ENCODE results near the gene SNN. TPM values are rescaled to one million over a fixed set of nuclear protein-coding genes. Genes with fewer than 3 reads are reported as not detected.
A peak's percentile ranks its signal among the peaks of the same experiment; 100 is the strongest.

The SNN gene
- total RNA-seq, 1 donor from 2014 or later, result 27.7 TPM

GRCh38 chr16:11633113-11633512 is 35.1 kb upstream of the SNN start:
- intact Hi-C loops (cut with DNase I), result no loop called here
- ATAC-seq (no peak), DNase-seq (ENCODE audit: missing footprints) (peak; percentile 22)

- ATAC-seq (no peak), DNase-seq (ENCODE audit: missing footprints) (no peak)
- intact Hi-C loops (cut with DNase I), result no loop called here
Observed at GRCh38 chr16:11634312-11634711, 33.9 kb upstream of the SNN start.

GRCh38 chr16:11635113-11635652 is 33.1 kb upstream of the SNN start:
- intact Hi-C loops (cut with DNase I), result loop anchor here (5.0 kb wide), 1 partner anchor 33 kb away; no protein-coding TSS in a partner anchor

GRCh38 chr16:11635679-11636171 is 32.5 kb upstream of the SNN start:
- no peak for DNase-seq (ENCODE audit: missing footprints)
- intact Hi-C loops (cut with DNase I), result loop anchor here (5.0 kb wide), 1 partner anchor 33 kb away; no protein-coding TSS in a partner anchor
- ATAC-seq, result no peak

More at GRCh38 chr16:11635113-11635652, 33.1 kb upstream of the SNN start:
- DNase-seq (ENCODE audit: missing footprints) (no peak), ATAC-seq (no peak)

- no peak for ATAC-seq
- peak; percentile 40 for DNase-seq (ENCODE audit: missing footprints)
- intact Hi-C loops (cut with DNase I), result loop anchor here (5.0 kb wide), 1 partner anchor 34 kb away; no protein-coding TSS in a partner anchor
Observed at GRCh38 chr16:11636172-11636721, 32.0 kb upstream of the SNN start.

GRCh38 chr16:11637320-11637719 is 30.9 kb upstream of the SNN start:
- intact Hi-C loops (cut with DNase I), result loop anchor here (5.0 kb wide), 1 partner anchor 35 kb away; no protein-coding TSS in a partner anchor
- DNase-seq (ENCODE audit: missing footprints) (peak; percentile 46), ATAC-seq (no peak)

- DNase-seq (ENCODE audit: missing footprints) (peak; percentile 20), ATAC-seq (no peak)
- intact Hi-C loops (cut with DNase I), result loop anchor here (5.0 kb wide), 1 partner anchor 36 kb away; no protein-coding TSS in a partner anchor
Observed at GRCh38 chr16:11638140-11638539, 30.1 kb upstream of the SNN start.

GRCh38 chr16:11639008-11639562 is 29.2 kb upstream of the SNN start:
- no peak for DNase-seq (ENCODE audit: missing footprints)
- intact Hi-C loops (cut with DNase I), result loop anchor here (5.0 kb wide), 1 partner anchor 37 kb away; no protein-coding TSS in a partner anchor
- no peak for ATAC-seq

GRCh38 chr16:11639925-11640899 is 28.0 kb upstream of the SNN start:
- ATAC-seq, result peak; percentile 96
- peak; percentile 89 for DNase-seq (ENCODE audit: missing footprints)
- intact Hi-C loops (cut with DNase I), result loop anchor here (1.0 to 5.0 kb wide), 5 partner anchors 38 to 233 kb away; partner anchors contain the start of gene LITAF

- ATAC-seq, result peak; percentile 39
- DNase-seq (ENCODE audit: missing footprints), result peak; percentile 71
Observed at GRCh38 chr16:11640987-11641817, 27.1 kb upstream of the SNN start.

GRCh38 chr16:11642765-11643116 is 25.5 kb upstream of the SNN start:
- intact Hi-C loops (cut with DNase I), result loop anchor here (5.0 kb wide), 1 partner anchor 55 kb away; the partner anchor contains the start of gene LITAF
- ATAC-seq, result no peak

More at GRCh38 chr16:11640987-11641817, 27.1 kb upstream of the SNN start:
- intact Hi-C loops (cut with DNase I), result loop anchor here (1.0 to 5.0 kb wide), 5 partner anchors 54 to 234 kb away; partner anchors contain the start of gene LITAF

GRCh38 chr16:11649276-11649675 is 19.0 kb upstream of the SNN start:
- intact Hi-C loops (cut with DNase I), result no loop called here
- DNase-seq (ENCODE audit: missing footprints) (peak; percentile 1), ATAC-seq (no peak)

More at GRCh38 chr16:11642765-11643116, 25.5 kb upstream of the SNN start:
- no peak for DNase-seq (ENCODE audit: missing footprints)

- ATAC-seq (no peak), DNase-seq (ENCODE audit: missing footprints) (peak; percentile 26)
- intact Hi-C loops (cut with DNase I), result no loop called here
Observed at GRCh38 chr16:11650641-11651591, 17.3 kb upstream of the SNN start.

GRCh38 chr16:11651796-11652195 is 16.5 kb upstream of the SNN start:
- DNase-seq (ENCODE audit: missing footprints), result peak; percentile 7
- no peak for ATAC-seq
- intact Hi-C loops (cut with DNase I), result no loop called here

- DNase-seq (ENCODE audit: missing footprints) (no peak), ATAC-seq (no peak)
- intact Hi-C loops (cut with DNase I), result no loop called here
Observed at GRCh38 chr16:11655655-11656054, 12.6 kb upstream of the SNN start.

- DNase-seq (ENCODE audit: missing footprints), result no peak
- intact Hi-C loops (cut with DNase I), result no loop called here
- ATAC-seq, result no peak
Observed at GRCh38 chr16:11657556-11657955, 10.7 kb upstream of the SNN start.
